ENCODE measurements around the gene MAMDC2. TPM values are rescaled to one million over a fixed set of nuclear protein-coding genes. Genes with fewer than 3 reads are reported as not detected.
A peak's percentile ranks its signal among the peaks of the same experiment; 100 is the strongest.

Gene MAMDC2
- total RNA-seq, 1 experiment from 2014 or later: 2.7 TPM

GRCh38 chr9:70092190-70092589 lies 48.5 kb downstream of the MAMDC2 start:
- no peaks in the 10 kb centered on the region for H3K9me2 ChIP-seq (ENCODE audit: insufficient read depth)
- no peaks in the 10 kb centered on the region for H3K9me3 ChIP-seq (ENCODE audit: insufficient read depth, low read depth)
- H3K27ac ChIP-seq: no peak overlapping the region
- no peak overlapping the region for H2AFZ ChIP-seq
- TF ChIP-seq EZH2 (IDR thresholded peaks at IDR 0.05; ENCODE audit: low read depth): no peak
- TF ChIP-seq CTCF (conservative IDR thresholded peaks at IDR 0.05): no peak
- no peak overlapping the region for H3K4me3 ChIP-seq
- no peaks in the 10 kb centered on the region for H4K20me1 ChIP-seq (ENCODE audit: insufficient read depth)
- H3K4me1 ChIP-seq (replicated peaks; ENCODE audit: insufficient read depth): peaks cover 13% of the 10 kb centered on the region; the same call in 1 of the 2 replicates
- intact Hi-C loops (cut with micrococcal nuclease; ENCODE audit: unreplicated experiment): loop anchor here (5.0 kb wide), 1 partner anchor 40 kb away; no protein-coding TSS in a partner anchor
- no peak overlapping the region for H3K4me2 ChIP-seq
- no TSS peak for BruUV-seq (replicated peaks)
- ChIA-PET CTCF (no interaction called here), POLR2A (ENCODE audit: unreplicated experiment) (no interaction called here)
- no peak for DNase-seq
- no peaks in the 10 kb centered on the region for H3K36me3 ChIP-seq (ENCODE audit: low read depth)
- no peaks in the 10 kb centered on the region for H3K79me2 ChIP-seq (ENCODE audit: low read depth)
- no peaks in the 10 kb centered on the region for H3K27me3 ChIP-seq (ENCODE audit: insufficient read depth, low read depth)
- no peaks in the 10 kb centered on the region for H3F3A ChIP-seq (ENCODE audit: insufficient read depth, low read depth)

GRCh38 chr9:70093095-70093494 lies 49.4 kb downstream of the MAMDC2 start:
- H3K27ac ChIP-seq: no peak overlapping the region
- no peak overlapping the region for H3K4me2 ChIP-seq
- BruUV-seq (replicated peaks): no TSS peak
- H3K79me2 ChIP-seq (ENCODE audit: low read depth): no peaks in the 10 kb centered on the region
- TF ChIP-seq EZH2 (IDR thresholded peaks at IDR 0.05; ENCODE audit: low read depth): no peak
- TF ChIP-seq CTCF (conservative IDR thresholded peaks at IDR 0.05): no peak
- H3F3A ChIP-seq (ENCODE audit: insufficient read depth, low read depth): no peaks in the 10 kb centered on the region
- H2AFZ ChIP-seq: no peak overlapping the region
- H3K9me3 ChIP-seq (ENCODE audit: insufficient read depth, low read depth): no peaks in the 10 kb centered on the region
- POLR2A ChIA-PET (ENCODE audit: unreplicated experiment): interaction anchor here (0.5 to 0.8 kb wide), 3 partner anchors 10 to 74 kb away, joined by 3 to 12 read pairs (median 5); no protein-coding TSS in a partner anchor
- intact Hi-C loops (cut with micrococcal nuclease; ENCODE audit: unreplicated experiment): loop anchor here (5.0 kb wide), 1 partner anchor 41 kb away; no protein-coding TSS in a partner anchor
- CTCF ChIA-PET: interaction anchor here (1.1 kb wide), 1 partner anchor 39 kb away, joined by 3 read pairs; no protein-coding TSS in a partner anchor
- peak in 1 of 2 experiments; percentile 56 for DNase-seq
- no peaks in the 10 kb centered on the region for H3K27me3 ChIP-seq (ENCODE audit: insufficient read depth, low read depth)
- H3K9me2 ChIP-seq (ENCODE audit: insufficient read depth): no peaks in the 10 kb centered on the region
- no peak overlapping the region for H3K4me3 ChIP-seq
- peaks cover 13% of the 10 kb centered on the region; the same call in 1 of the 2 replicates for H3K4me1 ChIP-seq (replicated peaks; ENCODE audit: insufficient read depth)
- H4K20me1 ChIP-seq (ENCODE audit: insufficient read depth): no peaks in the 10 kb centered on the region
- H3K36me3 ChIP-seq (ENCODE audit: low read depth): no peaks in the 10 kb centered on the region

- Histone ChIP-seq H2AFZ (no peak overlapping the region), H3K27me3 (ENCODE audit: insufficient read depth, low read depth) (no peaks in the 10 kb centered on the region), H3K4me1 (replicated peaks; ENCODE audit: insufficient read depth) (peaks cover 13% of the 10 kb centered on the region; the same call in 1 of the 2 replicates), H3K36me3 (ENCODE audit: low read depth) (no peaks in the 10 kb centered on the region), H3K27ac (no peak overlapping the region), H3K9me3 (ENCODE audit: insufficient read depth, low read depth) (no peaks in the 10 kb centered on the region), H3K9me2 (ENCODE audit: insufficient read depth) (no peaks in the 10 kb centered on the region), H4K20me1 (ENCODE audit: insufficient read depth) (no peaks in the 10 kb centered on the region), H3K4me2 (no peak overlapping the region), H3F3A (ENCODE audit: insufficient read depth, low read depth) (no peaks in the 10 kb centered on the region), H3K4me3 (no peak overlapping the region), H3K79me2 (ENCODE audit: low read depth) (no peaks in the 10 kb centered on the region)
- ChIA-PET POLR2A (ENCODE audit: unreplicated experiment) (interaction anchor here (0.6 to 0.8 kb wide), 3 partner anchors 14 to 74 kb away, joined by 5 to 12 read pairs (median 9); no protein-coding TSS in a partner anchor), CTCF (interaction anchor here (0.8 to 1.1 kb wide), 3 partner anchors 17 to 40 kb away, joined by 3 to 5 read pairs (median 4); no protein-coding TSS in a partner anchor)
- intact Hi-C loops (cut with micrococcal nuclease; ENCODE audit: unreplicated experiment): loop anchor here (1.0 to 5.0 kb wide), 2 partner anchors 42 to 63 kb away; no protein-coding TSS in a partner anchor
- no TSS peak for BruUV-seq (replicated peaks)
- DNase-seq: peak; percentile 54 to 91
- no peak for TF ChIP-seq EZH2 (IDR thresholded peaks at IDR 0.05; ENCODE audit: low read depth)
- TF ChIP-seq CTCF (conservative IDR thresholded peaks at IDR 0.05): no peak
Measured at GRCh38 chr9:70093944-70094343, 50.3 kb downstream of the MAMDC2 start.

Data from PC-9 (cell line).